SU-DHL-6 (cell line): ENCODE measurements around the gene PPM1L.

Experiments used
- H2AFZ ChIP-seq: fragments of 200-600 bp; sonication (generic); 2 replicates; pipeline ENCODE4 v1.6.1; 2014; ENCODE audit warnings: low read depth, mild to moderate bottlenecking, moderate library complexity, mixed read lengths, antibody characterized with exemption, low read length; ENCODE audit not compliant: severe bottlenecking
- H3F3A ChIP-seq: fragments of 200-600 bp; shearing (Covaris generic); 2 replicates; pipeline ENCODE4 v1.6.0; 2016; ENCODE audit warnings: antibody characterized with exemption, mild to moderate bottlenecking; ENCODE audit not compliant: insufficient read depth
- H3K27ac ChIP-seq: fragments of 200-600 bp; sonication (generic); 2 replicates; pipeline ENCODE4 v1.5.1; 2016; ENCODE audit warnings: low read depth, mild to moderate bottlenecking, low read length, moderate library complexity, mixed read lengths
- H3K27me3 ChIP-seq: fragments of 200-600 bp; sonication (generic), shearing (Covaris generic); 2 replicates; pipeline ENCODE4 v1.6.0; 2014; ENCODE audit warnings: mild to moderate bottlenecking, low read length
- H3K36me3 ChIP-seq: fragments of 200-600 bp; sonication (generic); 2 replicates; pipeline ENCODE4 v1.6.1; 2014; ENCODE audit warnings: mild to moderate bottlenecking, low read length, mixed read lengths
- H3K4me2 ChIP-seq: fragments of 300-600, 200-600 bp; shearing (Covaris generic), sonication (generic); 2 replicates; pipeline ENCODE4 v1.6.0; 2014; ENCODE audit warnings: low read length, low read depth, mild to moderate bottlenecking; ENCODE audit not compliant: poor library complexity, severe bottlenecking
- H3K4me3 ChIP-seq: fragments of 200-600 bp; sonication (generic); 2 replicates; pipeline ENCODE4 v1.5.1; 2014; ENCODE audit warnings: antibody characterized with exemption, low read length, mild to moderate bottlenecking, mixed read lengths; ENCODE audit not compliant: insufficient read depth, poor library complexity, severe bottlenecking
- H3K79me2 ChIP-seq: fragments of 200-600 bp; sonication (generic); 2 replicates; pipeline ENCODE4 v1.6.1; 2014; ENCODE audit warnings: mild to moderate bottlenecking, low read length, moderate library complexity; ENCODE audit not compliant: insufficient read depth
- H3K9ac ChIP-seq: fragments of 200-600 bp; sonication (generic); 2 replicates; pipeline ENCODE4 v1.7.0; 2014; ENCODE audit warnings: mild to moderate bottlenecking, low read length
- H3K9me2 ChIP-seq: fragments of 200-600 bp; sonication (generic); replicated peaks from 2 replicates; pipeline ENCODE4 v1.6.1; 2014; ENCODE audit warnings: low read length; ENCODE audit not compliant: insufficient read depth
- H3K9me3 ChIP-seq: fragments of 200-600 bp; sonication (generic); 2 replicates; pipeline ENCODE4 v1.6.1; 2014; ENCODE audit warnings: low read length, mixed read lengths; ENCODE audit not compliant: insufficient read depth
- H4K20me1 ChIP-seq: fragments of 200-600 bp; sonication (generic); 2 replicates; pipeline ENCODE4 v1.6.1; 2014; ENCODE audit warnings: low read depth, mild to moderate bottlenecking, antibody characterized with exemption, low read length, moderate library complexity, mixed read lengths
- EZH2phosphoT487 ChIP-seq: fragments of 200-600 bp; sonication (generic), shearing (Covaris generic); conservative IDR thresholded peaks from 2 replicates; pipeline ENCODE4 v1.6.1; 2018; ENCODE audit warnings: mild to moderate bottlenecking, antibody characterized with exemption, low read length, moderate library complexity, mixed read lengths
- TF ChIP-seq, protein P1 (sequence below): fragments of 200-600 bp; sonication (generic); IDR thresholded peaks from one replicate; pipeline ENCODE4 v1.5.1; 2017; ENCODE audit warnings: antibody characterized with exemption, mild to moderate bottlenecking, low read length, moderate library complexity; ENCODE audit not compliant: insufficient read depth, poor library complexity, severe bottlenecking

The PPM1L gene

DNA sequence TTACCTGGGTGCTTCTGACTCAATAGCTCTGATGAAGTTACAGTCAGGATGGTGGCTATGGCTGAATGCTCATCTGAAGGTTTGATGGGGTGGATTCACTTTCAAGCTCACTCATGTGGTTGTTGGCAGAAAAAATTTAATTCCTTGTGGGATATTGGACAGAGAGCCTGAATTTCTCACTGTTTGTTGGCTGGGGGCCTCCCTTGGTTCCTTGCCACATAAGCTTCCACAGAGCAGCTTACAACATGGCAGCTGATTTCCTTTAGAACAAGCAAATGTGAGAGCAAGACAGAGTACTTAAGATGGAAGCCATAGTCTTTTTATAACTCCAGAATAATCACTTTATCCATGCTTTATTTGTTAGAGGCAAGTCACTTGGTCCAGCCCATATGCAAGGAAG, 150.6 kb downstream of the PPM1L start:
- TF ChIP-seq EZH2phosphoT487, result no peak
- TF ChIP-seq, protein P1, sequence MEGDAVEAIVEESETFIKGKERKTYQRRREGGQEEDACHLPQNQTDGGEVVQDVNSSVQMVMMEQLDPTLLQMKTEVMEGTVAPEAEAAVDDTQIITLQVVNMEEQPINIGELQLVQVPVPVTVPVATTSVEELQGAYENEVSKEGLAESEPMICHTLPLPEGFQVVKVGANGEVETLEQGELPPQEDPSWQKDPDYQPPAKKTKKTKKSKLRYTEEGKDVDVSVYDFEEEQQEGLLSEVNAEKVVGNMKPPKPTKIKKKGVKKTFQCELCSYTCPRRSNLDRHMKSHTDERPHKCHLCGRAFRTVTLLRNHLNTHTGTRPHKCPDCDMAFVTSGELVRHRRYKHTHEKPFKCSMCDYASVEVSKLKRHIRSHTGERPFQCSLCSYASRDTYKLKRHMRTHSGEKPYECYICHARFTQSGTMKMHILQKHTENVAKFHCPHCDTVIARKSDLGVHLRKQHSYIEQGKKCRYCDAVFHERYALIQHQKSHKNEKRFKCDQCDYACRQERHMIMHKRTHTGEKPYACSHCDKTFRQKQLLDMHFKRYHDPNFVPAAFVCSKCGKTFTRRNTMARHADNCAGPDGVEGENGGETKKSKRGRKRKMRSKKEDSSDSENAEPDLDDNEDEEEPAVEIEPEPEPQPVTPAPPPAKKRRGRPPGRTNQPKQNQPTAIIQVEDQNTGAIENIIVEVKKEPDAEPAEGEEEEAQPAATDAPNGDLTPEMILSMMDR, result no peak
- no peak overlapping the region for H3K27ac ChIP-seq
- no peaks in the 10 kb centered on the region for H3K9me3 ChIP-seq
- no peaks in the 10 kb centered on the region for H3K79me2 ChIP-seq
- H3K36me3 ChIP-seq, result no peaks in the 10 kb centered on the region
- H3F3A ChIP-seq, result no peaks in the 10 kb centered on the region
- H3K9ac ChIP-seq, result no peak overlapping the region
- no peak overlapping the region for H3K4me3 ChIP-seq
- no peak overlapping the region for H2AFZ ChIP-seq
- H3K27me3 ChIP-seq, result no peaks in the 10 kb centered on the region
- no peaks in the 10 kb centered on the region for H3K9me2 ChIP-seq
- H3K4me2 ChIP-seq, result no peak overlapping the region
- H4K20me1 ChIP-seq, result no peaks in the 10 kb centered on the region

DNA sequence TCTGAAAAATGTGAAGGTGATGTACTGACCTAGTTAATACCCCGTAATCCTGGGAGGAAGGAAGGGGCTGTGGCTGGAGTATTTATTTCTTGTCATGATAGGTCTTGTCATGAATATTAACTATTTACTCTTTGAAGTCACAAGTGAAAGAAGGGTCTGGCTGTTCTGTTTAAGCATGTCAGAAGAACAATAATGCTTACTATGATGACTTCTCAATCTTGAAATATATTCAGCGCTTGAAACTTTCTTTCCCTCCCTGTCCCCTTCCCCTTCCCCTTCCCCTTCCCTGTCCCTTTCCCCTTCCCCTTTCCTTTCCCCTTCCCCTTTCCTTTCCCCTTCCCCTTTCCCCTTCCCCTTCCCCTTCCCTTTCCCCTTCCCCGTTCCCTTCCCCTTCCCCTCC, 153.9 kb downstream of the PPM1L start:
- Histone ChIP-seq H2AFZ (no peak overlapping the region), H3K4me2 (no peak overlapping the region)

DNA sequence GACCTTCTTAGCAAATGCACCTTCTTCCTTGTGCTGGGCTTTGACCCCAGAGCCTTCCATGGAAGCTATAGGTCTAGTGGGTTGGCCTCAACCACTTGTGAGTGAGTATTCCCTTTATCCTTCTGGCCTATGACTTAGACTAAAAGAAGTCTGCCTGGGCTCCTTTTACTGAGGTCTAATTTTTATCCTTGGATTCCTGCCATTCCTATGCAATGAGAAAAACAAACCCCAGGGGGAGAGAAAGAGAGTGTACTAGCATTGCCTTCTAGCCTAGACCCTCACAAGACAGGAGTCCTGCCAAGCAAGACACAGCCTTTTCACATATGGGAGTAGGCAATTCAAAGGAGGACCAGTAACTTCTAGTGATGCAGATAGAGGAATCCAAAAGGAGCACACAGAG, 155.4 kb downstream of the PPM1L start:
- Histone ChIP-seq H4K20me1 (no peaks in the 10 kb centered on the region), H3K9me2 (no peaks in the 10 kb centered on the region)

More for the DNA sequence above, 153.9 kb downstream of the PPM1L start:
- H3K4me3 ChIP-seq, result no peak overlapping the region
- no peak for TF ChIP-seq EZH2phosphoT487
- TF ChIP-seq, protein P1, result no peak
- H3K9me2 ChIP-seq, result no peaks in the 10 kb centered on the region
- no peaks in the 10 kb centered on the region for H3K36me3 ChIP-seq
- no peaks in the 10 kb centered on the region for H3F3A ChIP-seq
- no peak overlapping the region for H3K27ac ChIP-seq
- H3K79me2 ChIP-seq, result no peaks in the 10 kb centered on the region
- no peaks in the 10 kb centered on the region for H3K27me3 ChIP-seq
- no peaks in the 10 kb centered on the region for H4K20me1 ChIP-seq
- H3K9ac ChIP-seq, result no peak overlapping the region
- H3K9me3 ChIP-seq, result no peaks in the 10 kb centered on the region

More for the DNA sequence above, 155.4 kb downstream of the PPM1L start:
- Histone ChIP-seq H3K79me2 (no peaks in the 10 kb centered on the region), H3K9ac (no peak overlapping the region), H2AFZ (no peak overlapping the region), H3K4me3 (no peak overlapping the region), H3K27me3 (no peaks in the 10 kb centered on the region), H3K4me2 (no peak overlapping the region), H3K36me3 (no peaks in the 10 kb centered on the region), H3K27ac (no peak overlapping the region), H3K9me3 (no peaks in the 10 kb centered on the region), H3F3A (no peaks in the 10 kb centered on the region)
- TF ChIP-seq, protein P1, result no peak
